Endodermal cell (in vitro differentiated cells): ENCODE results near the gene GABRR3. TPM values are rescaled to one million over a fixed set of nuclear protein-coding genes. Genes with fewer than 3 reads are reported as not detected.

ENCODE experiments used
- DNase-seq: peaks from one replicate; pipeline ENCODE4 v3.0.0-alpha.2; 2017
- H3K27ac ChIP-seq: 2 replicates; pipeline ENCODE4 v1.5.1; 2013; ENCODE audit warnings: mild to moderate bottlenecking, low read depth, low read length, moderate library complexity
- H3K27me3 ChIP-seq: 2 replicates; pipeline ENCODE4 v1.6.1; 2013; ENCODE audit warnings: mild to moderate bottlenecking, low read length, moderate library complexity; ENCODE audit not compliant: insufficient read depth, control insufficient read depth, poor library complexity, severe bottlenecking
- H3K36me3 ChIP-seq: 2 replicates; pipeline ENCODE4 v1.7.0; 2013; ENCODE audit warnings: mild to moderate bottlenecking, low read length, moderate library complexity; ENCODE audit not compliant: control insufficient read depth, insufficient read depth
- H3K4me1 ChIP-seq: one replicate; pipeline ENCODE4 v1.7.0; 2013; ENCODE audit warnings: low read length; ENCODE audit not compliant: control insufficient read depth, insufficient read depth
- H3K4me3 ChIP-seq: 2 replicates; pipeline ENCODE4 v1.5.1; 2013; ENCODE audit warnings: mild to moderate bottlenecking, low read length, moderate library complexity
- H3K9ac ChIP-seq: 2 replicates; pipeline ENCODE4 v1.6.1; 2013; ENCODE audit warnings: mild to moderate bottlenecking, low read length, moderate library complexity; ENCODE audit not compliant: poor library complexity, severe bottlenecking; ENCODE audit errors: extremely low read depth
- H3K9me3 ChIP-seq: 2 replicates; pipeline ENCODE4 v1.6.1; 2013; ENCODE audit warnings: mild to moderate bottlenecking, low read length, moderate library complexity; ENCODE audit not compliant: control insufficient read depth
- H3K27ac Mint-ChIP-seq: 2 replicates; pipeline ENCODE4 v1.8.0; 2020; ENCODE audit warnings: mixed read lengths
- H3K27me3 Mint-ChIP-seq: 2 replicates; pipeline ENCODE4 v1.8.0; 2021; ENCODE audit warnings: mild to moderate bottlenecking, mixed read lengths; ENCODE audit not compliant: insufficient read depth
- H3K36me3 Mint-ChIP-seq: 2 replicates; pipeline ENCODE4 v1.8.0; 2020; ENCODE audit warnings: low read depth, mixed read lengths
- H3K4me1 Mint-ChIP-seq: 2 replicates; pipeline ENCODE4 v1.8.0; 2020; ENCODE audit warnings: mixed read lengths
- H3K4me3 Mint-ChIP-seq: 2 replicates; pipeline ENCODE4 v1.8.0; 2020; ENCODE audit warnings: mild to moderate bottlenecking, moderate library complexity, mixed read lengths
- H3K9me3 Mint-ChIP-seq: 2 replicates; pipeline ENCODE4 v1.8.0; 2020; ENCODE audit warnings: mild to moderate bottlenecking, mixed read lengths
- CTCF ChIP-seq: fragments of 200-600 bp; sonication (generic); conservative IDR thresholded peaks from 2 replicates; pipeline ENCODE4 v1.5.0; 2021; ENCODE audit warnings: antibody characterized with exemption, mild to moderate bottlenecking
- WGBS, 2 experiments: methylation state at CpG; one replicate each; pipeline versions ENCODE4 v1.1.5 to v1.1.7; 2013; ENCODE audit warnings: missing lambda C conversion rate in 2 of 2, mixed read lengths in 1 of 2; ENCODE audit not compliant: insufficient coverage in 1 of 2, insufficient read length in 1 of 2; 5-methylcytosine and 5-hydroxymethylcytosine counted together
- total RNA-seq, 2 donors: library from RNA; stranded (reverse); fragmentation: NEBNext Ultra II Directional in 1 of 2; extraction: Animal tissue kit (Norgen Biotek cat#: 25700) in 1 of 2; gene quantifications; 2 replicates in 1 of 2; 3 replicates in 1 of 2; pipeline ENCODE4 v1.2.1, GENCODE V29; 2021

Gene GABRR3
- total RNA-seq, 2 donors from 2014 or later, result not detected

GRCh38 chr3:98022978-98023820 is 11.9 kb downstream of the GABRR3 start:
- Mint-ChIP-seq H3K36me3 (no peaks in the 10 kb centered on the region), H3K4me3 (no peak overlapping the region), H3K9me3 (no peaks in the 10 kb centered on the region), H3K27me3 (no peaks in the 10 kb centered on the region), H3K27ac (no peak overlapping the region), H3K4me1 (no peaks in the 10 kb centered on the region)
- TF ChIP-seq CTCF, result peak; percentile 98
- Histone ChIP-seq H3K27ac (no peak overlapping the region), H3K4me1 (no peaks in the 10 kb centered on the region), H3K4me3 (no peak overlapping the region), H3K9ac (no peak overlapping the region), H3K27me3 (no peaks in the 10 kb centered on the region), H3K36me3 (no peaks in the 10 kb centered on the region), H3K9me3 (no peaks in the 10 kb centered on the region)
- WGBS, 2 experiments, result 38 to 60% methylated on average over 6 to 13 of the region's 13 CpGs
- DNase-seq, result peak; percentile 98

- Mint-ChIP-seq H3K9me3 (no peaks in the 10 kb centered on the region), H3K27me3 (no peaks in the 10 kb centered on the region), H3K4me3 (no peak overlapping the region), H3K36me3 (no peaks in the 10 kb centered on the region), H3K27ac (no peak overlapping the region), H3K4me1 (no peaks in the 10 kb centered on the region)
- DNase-seq, result no peak
- TF ChIP-seq CTCF, result no peak
- Histone ChIP-seq H3K9ac (no peak overlapping the region), H3K4me1 (no peaks in the 10 kb centered on the region), H3K36me3 (no peaks in the 10 kb centered on the region), H3K27me3 (no peaks in the 10 kb centered on the region), H3K27ac (no peak overlapping the region), H3K4me3 (no peak overlapping the region), H3K9me3 (no peaks in the 10 kb centered on the region)
- 70 to 88% methylated on average over 4 to 5 of the region's 5 CpGs for WGBS, 2 experiments
These were observed 13.1 kb downstream of the GABRR3 start for GRCh38 chr3:98021830-98022560.

GRCh38 chr3:98020412-98020811 is 14.7 kb downstream of the GABRR3 start:
- H3K4me1 Mint-ChIP-seq, result no peaks in the 10 kb centered on the region
- H3K4me3 ChIP-seq, result no peak overlapping the region
- no peaks in the 10 kb centered on the region for H3K4me1 ChIP-seq
- H3K9me3 ChIP-seq, result no peaks in the 10 kb centered on the region
- 92 to 100% methylated on average over 2 to 4 of the region's 4 CpGs for WGBS, 2 experiments
- H3K36me3 Mint-ChIP-seq, result no peaks in the 10 kb centered on the region
- DNase-seq, result no peak
- H3K27ac ChIP-seq, result no peak overlapping the region
- H3K9ac ChIP-seq, result no peak overlapping the region
- no peaks in the 10 kb centered on the region for H3K27me3 Mint-ChIP-seq
- H3K36me3 ChIP-seq, result no peaks in the 10 kb centered on the region
- H3K4me3 Mint-ChIP-seq, result no peak overlapping the region
- no peaks in the 10 kb centered on the region for H3K27me3 ChIP-seq
- no peaks in the 10 kb centered on the region for H3K9me3 Mint-ChIP-seq
- no peak for TF ChIP-seq CTCF
- H3K27ac Mint-ChIP-seq, result no peak overlapping the region
